HEK293 (cell line): ENCODE measurements around the gene ERBB4.

Experiments
- CTCF ChIA-PET: fragments of 350-600 bp; formaldehyde crosslinking; extraction: SDS; loops from one replicate; lab custom pipeline; 2021; ENCODE audit warnings: antibody characterized with exemption; lab: Yijun Ruan, JAX
- POLR2A ChIA-PET: fragments of 300-600 bp; formaldehyde crosslinking; extraction: SDS; loops from one replicate; lab custom pipeline; 2020; ENCODE audit warnings: antibody characterized with exemption, inconsistent platforms; lab: Yijun Ruan, JAX
- H3K27ac ChIP-seq: fragments of 200-500 bp; sonication (Bioruptor generic); 2 replicates; pipeline ENCODE4 v1.5.1; 2014; ENCODE audit warnings: low read depth, low read length, control low read depth, inconsistent platforms; ENCODE audit errors: extremely low read depth
- H3K36me3 ChIP-seq, 2 experiments: fragments of 200-500 bp in 1 of 2; sonication (Bioruptor generic) in 1 of 2; 1 replicate in 1 of 2; 2 replicates in 1 of 2; pipeline ENCODE4 v1.5.1; 2014 to 2017; ENCODE audit warnings: inconsistent platforms in 2 of 2, low read length in 2 of 2; ENCODE audit not compliant: control insufficient read depth in 2 of 2, insufficient read depth in 1 of 2
- H3K4me1 ChIP-seq: fragments of 200-500 bp; sonication (Bioruptor generic); 2 replicates; pipeline ENCODE4 v1.5.1; 2014; ENCODE audit warnings: mild to moderate bottlenecking, low read length, inconsistent platforms; ENCODE audit not compliant: control insufficient read depth, insufficient read depth
- H3K4me3 ChIP-seq: 2 replicates; pipeline ENCODE4 v1.5.1; 2011; ENCODE audit warnings: low read depth, mild to moderate bottlenecking, control low read depth, low read length, moderate library complexity
- H3K9me3 ChIP-seq: fragments of 200-500 bp; sonication (Bioruptor generic); 2 replicates; pipeline ENCODE4 v1.5.1; 2014; ENCODE audit warnings: low read depth, low read length, inconsistent platforms; ENCODE audit not compliant: control insufficient read depth, insufficient read depth
- BCL11A ChIP-seq: fragments of 450-650 bp; formaldehyde crosslinking; IDR thresholded peaks from 2 replicates; pipeline ENCODE4 v1.5.1; 2016; ENCODE audit warnings: low read depth, missing biosample characterization, missing genetic modification characterization
- HIC1 ChIP-seq: fragments of 450-650 bp; formaldehyde crosslinking; IDR thresholded peaks from 2 replicates; pipeline ENCODE4 v1.5.1; 2016; ENCODE audit warnings: missing biosample characterization, missing genetic modification characterization
- HOXC10 ChIP-seq: sonication (generic); formaldehyde crosslinking; IDR thresholded peaks from 2 replicates; pipeline ENCODE4 v1.8.1; 2023; ENCODE audit warnings: mild to moderate bottlenecking, missing genetic modification reagents
- KLF10 ChIP-seq: fragments of 450-650 bp; IDR thresholded peaks from 2 replicates; pipeline ENCODE4 v1.5.1; 2018; ENCODE audit warnings: missing biosample characterization, mild to moderate bottlenecking, missing genetic modification characterization
- KLF16 ChIP-seq: fragments of 450-650 bp; formaldehyde crosslinking; IDR thresholded peaks from 2 replicates; pipeline ENCODE4 v1.5.1; 2017; ENCODE audit warnings: missing biosample characterization, missing genetic modification characterization
- KLF7 ChIP-seq: fragments of 450-650 bp; formaldehyde crosslinking; IDR thresholded peaks from 2 replicates; pipeline ENCODE4 v1.5.1; 2016; ENCODE audit warnings: missing biosample characterization, missing genetic modification characterization, borderline replicate concordance
- KLF9 ChIP-seq: fragments of 450-650 bp; formaldehyde crosslinking; IDR thresholded peaks from 2 replicates; pipeline ENCODE4 v1.5.1; 2016; ENCODE audit warnings: missing biosample characterization, missing genetic modification characterization, low read depth
- MZF1 ChIP-seq: fragments of 450-650 bp; formaldehyde crosslinking; IDR thresholded peaks from 2 replicates; pipeline ENCODE4 v1.5.1; 2017; ENCODE audit warnings: missing biosample characterization, missing genetic modification characterization, borderline replicate concordance
- SALL2 ChIP-seq: fragments of 450-650 bp; formaldehyde crosslinking; IDR thresholded peaks from 2 replicates; pipeline ENCODE4 v1.5.0; 2017; ENCODE audit warnings: missing biosample characterization, mild to moderate bottlenecking, missing genetic modification characterization, borderline replicate concordance
- SP3 ChIP-seq: fragments of 450-650 bp; formaldehyde crosslinking; IDR thresholded peaks from 2 replicates; pipeline ENCODE4 v1.5.1; 2016; ENCODE audit warnings: missing biosample characterization, missing genetic modification characterization
- ZBTB7A ChIP-seq: fragments of 450-650 bp; formaldehyde crosslinking; IDR thresholded peaks from 2 replicates; pipeline ENCODE4 v1.5.1; 2016; ENCODE audit warnings: low read depth, missing biosample characterization, missing genetic modification characterization
- ZFP3 ChIP-seq: fragments of 450-650 bp; formaldehyde crosslinking; IDR thresholded peaks from 2 replicates; pipeline ENCODE4 v1.5.1; 2016; ENCODE audit warnings: low read depth, missing biosample characterization, missing genetic modification characterization
- ZFP37 ChIP-seq: fragments of 450-650 bp; formaldehyde crosslinking; IDR thresholded peaks from 2 replicates; pipeline ENCODE4 v1.5.1; 2016; ENCODE audit warnings: missing biosample characterization, missing genetic modification characterization
- ZNF146 ChIP-seq: fragments of 450-650 bp; formaldehyde crosslinking; IDR thresholded peaks from 2 replicates; pipeline ENCODE4 v1.5.1; 2016; ENCODE audit warnings: missing biosample characterization, missing genetic modification characterization
- ZNF19 ChIP-seq: fragments of 450-650 bp; formaldehyde crosslinking; IDR thresholded peaks from 2 replicates; pipeline ENCODE4; 2016; ENCODE audit warnings: missing biosample characterization, missing genetic modification characterization, low read depth
- ZNF2 ChIP-seq: fragments of 450-650 bp; formaldehyde crosslinking; IDR thresholded peaks from 2 replicates; pipeline ENCODE4 v1.5.1; 2016; ENCODE audit warnings: missing biosample characterization, missing genetic modification characterization
- ZNF324 ChIP-seq: fragments of 450-650 bp; formaldehyde crosslinking; IDR thresholded peaks from 2 replicates; pipeline ENCODE4 v1.5.1; 2016; ENCODE audit warnings: missing biosample characterization, missing genetic modification characterization
- ZNF426 ChIP-seq: fragments of 450-650 bp; formaldehyde crosslinking; IDR thresholded peaks from 2 replicates; pipeline ENCODE4 v1.5.1; 2017; ENCODE audit warnings: missing biosample characterization, missing genetic modification characterization, mild to moderate bottlenecking, inconsistent platforms, moderate library complexity
- ZNF433 ChIP-seq: fragments of 450-650 bp; formaldehyde crosslinking; IDR thresholded peaks from 2 replicates; pipeline ENCODE4 v1.5.1; 2016; ENCODE audit warnings: missing biosample characterization, missing genetic modification characterization, low read depth
- ZNF610 ChIP-seq: fragments of 450-650 bp; formaldehyde crosslinking; IDR thresholded peaks from 2 replicates; pipeline ENCODE4 v1.5.1; 2016; ENCODE audit warnings: missing biosample characterization, missing genetic modification characterization, borderline replicate concordance
- ZNF629 ChIP-seq: fragments of 450-650 bp; formaldehyde crosslinking; IDR thresholded peaks from 2 replicates; pipeline ENCODE4 v1.5.1; 2017; ENCODE audit warnings: missing biosample characterization, missing genetic modification characterization
- ZNF677 ChIP-seq: fragments of 450-650 bp; IDR thresholded peaks from 2 replicates; pipeline ENCODE4 v1.5.0; 2018; ENCODE audit warnings: missing biosample characterization, mild to moderate bottlenecking, missing genetic modification characterization, moderate library complexity
- ZNF747 ChIP-seq: fragments of 450-650 bp; formaldehyde crosslinking; IDR thresholded peaks from 2 replicates; pipeline ENCODE4 v1.5.1; 2016; ENCODE audit warnings: missing biosample characterization, missing genetic modification characterization
- TF ChIP-seq, protein P1 (sequence below): fragments of 450-650 bp; IDR thresholded peaks from 2 replicates; pipeline ENCODE4 v1.5.1; 2018; ENCODE audit warnings: missing biosample characterization, missing genetic modification characterization
- TF ChIP-seq, protein P2 (sequence below): fragments of 450-650 bp; formaldehyde crosslinking; IDR thresholded peaks from 2 replicates; pipeline ENCODE4 v1.5.1; 2017; ENCODE audit warnings: missing biosample characterization, missing genetic modification characterization
- TF ChIP-seq, protein P3 (sequence below): fragments of 450-650 bp; formaldehyde crosslinking; IDR thresholded peaks from 2 replicates; pipeline ENCODE4 v1.5.1; 2016; ENCODE audit warnings: missing biosample characterization, missing genetic modification characterization, low read depth

Gene ERBB4

DNA sequence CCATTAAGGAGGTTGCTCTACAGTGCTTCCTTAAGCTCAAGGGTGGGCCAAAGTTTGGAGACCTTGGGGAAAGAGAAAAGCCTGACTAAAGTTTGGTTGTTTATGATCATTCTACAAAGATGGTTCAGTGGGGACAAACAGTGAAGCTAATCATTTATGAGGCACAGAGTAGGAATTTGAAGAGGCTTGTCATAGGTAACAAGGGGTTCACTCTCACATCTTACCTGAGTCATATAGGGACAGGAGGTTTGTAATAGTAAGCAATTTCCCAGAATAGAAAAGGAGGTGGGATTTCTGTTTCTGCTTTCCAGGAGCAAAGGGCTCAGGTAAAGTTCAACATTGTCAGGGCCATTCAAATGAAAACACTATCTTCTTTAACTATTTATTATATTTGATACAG lies 1194.3 kb downstream of the ERBB4 start:
- TF ChIP-seq SP3 (no peak), MZF1 (tag by site-specific recombination) (no peak), ZNF610 (tag by site-specific recombination) (no peak), ZNF747 (no peak), ZNF19 (tag by site-specific recombination) (no peak), KLF9 (tag by site-specific recombination) (no peak), ZNF146 (tag by site-specific recombination) (no peak), ZNF324 (no peak), ZNF677 (no peak)
- TF ChIP-seq, protein P1, sequence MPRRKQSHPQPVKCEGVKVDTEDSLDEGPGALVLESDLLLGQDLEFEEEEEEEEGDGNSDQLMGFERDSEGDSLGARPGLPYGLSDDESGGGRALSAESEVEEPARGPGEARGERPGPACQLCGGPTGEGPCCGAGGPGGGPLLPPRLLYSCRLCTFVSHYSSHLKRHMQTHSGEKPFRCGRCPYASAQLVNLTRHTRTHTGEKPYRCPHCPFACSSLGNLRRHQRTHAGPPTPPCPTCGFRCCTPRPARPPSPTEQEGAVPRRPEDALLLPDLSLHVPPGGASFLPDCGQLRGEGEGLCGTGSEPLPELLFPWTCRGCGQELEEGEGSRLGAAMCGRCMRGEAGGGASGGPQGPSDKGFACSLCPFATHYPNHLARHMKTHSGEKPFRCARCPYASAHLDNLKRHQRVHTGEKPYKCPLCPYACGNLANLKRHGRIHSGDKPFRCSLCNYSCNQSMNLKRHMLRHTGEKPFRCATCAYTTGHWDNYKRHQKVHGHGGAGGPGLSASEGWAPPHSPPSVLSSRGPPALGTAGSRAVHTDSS (tag by site-specific recombination): no peak

DNA sequence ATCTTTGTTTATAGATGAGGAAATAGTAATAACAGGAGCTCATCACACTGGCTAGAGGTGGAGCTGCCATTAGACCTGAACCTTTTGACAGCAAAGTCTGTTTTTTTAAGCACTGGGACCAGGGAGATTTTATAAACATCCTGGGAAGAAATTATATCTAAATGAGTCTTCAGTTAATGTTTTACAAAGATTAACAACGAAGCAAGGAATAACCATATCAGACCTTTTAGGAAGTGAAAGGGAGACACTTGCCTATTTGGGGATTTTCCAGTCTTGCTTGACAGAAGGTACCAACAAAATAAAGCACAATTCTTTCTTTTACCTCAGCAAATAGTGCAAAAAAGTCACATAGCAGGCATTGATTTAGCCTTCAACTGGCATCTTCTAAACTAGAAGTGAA lies 1205.2 kb downstream of the ERBB4 start:
- H3K4me1 ChIP-seq: no peaks in the 10 kb centered on the region
- no peaks in the 10 kb centered on the region for H3K36me3 ChIP-seq
- ChIA-PET CTCF (no interaction called here), POLR2A (no interaction called here)
- H3K9me3 ChIP-seq: no peaks in the 10 kb centered on the region
- no peak for TF ChIP-seq ZNF426 (tag by site-specific recombination)
- TF ChIP-seq SALL2: no peak
- TF ChIP-seq KLF10 (tag by site-specific recombination): no peak
- no peak overlapping the region for H3K27ac ChIP-seq
- H3K4me3 ChIP-seq: no peak overlapping the region

More for the DNA sequence above, 1194.3 kb downstream of the ERBB4 start:
- CTCF ChIA-PET: interaction anchor here (0.7 kb wide), 1 partner anchor 38 kb away, joined by 8 read pairs; no protein-coding TSS in a partner anchor
- Histone ChIP-seq H3K27ac (no peak overlapping the region), H3K9me3 (no peaks in the 10 kb centered on the region), H3K4me3 (no peak overlapping the region), H3K36me3 (no peaks in the 10 kb centered on the region), H3K4me1 (no peaks in the 10 kb centered on the region)
- POLR2A ChIA-PET: no interaction called here

DNA sequence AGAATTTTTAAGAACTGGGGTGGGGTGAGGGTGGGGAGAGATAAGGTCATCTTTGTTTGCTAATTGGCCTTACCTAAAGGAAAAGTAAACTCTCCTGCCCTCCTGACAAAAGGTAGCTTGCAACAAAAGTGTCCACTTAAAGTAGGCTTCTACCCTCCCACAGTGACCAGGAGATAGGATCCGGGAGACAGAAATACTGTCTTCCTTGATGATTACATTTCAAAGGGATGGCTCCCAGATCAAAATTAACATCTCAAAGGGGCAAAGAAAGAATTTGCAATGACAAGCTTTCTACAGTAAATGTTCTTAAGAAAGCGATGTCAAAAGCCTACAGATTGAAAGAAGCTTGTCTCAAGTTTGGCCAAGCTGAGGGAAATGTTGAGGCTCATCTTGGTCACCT lies 1206.9 kb downstream of the ERBB4 start:
- Histone ChIP-seq H3K4me3 (no peak overlapping the region), H3K4me1 (no peaks in the 10 kb centered on the region), H3K36me3 (no peaks in the 10 kb centered on the region), H3K9me3 (no peaks in the 10 kb centered on the region), H3K27ac (no peak overlapping the region)
- ChIA-PET POLR2A (interaction anchor here (0.7 kb wide), 1 partner anchor 1268 kb away, joined by 5 read pairs; no protein-coding TSS in a partner anchor), CTCF (interaction anchor here (0.6 to 1.3 kb wide), 2 partner anchors 9 to 16 kb away, joined by 3 to 4 read pairs; no protein-coding TSS in a partner anchor)
- TF ChIP-seq ZNF629 (tag by site-specific recombination) (no peak), HIC1 (tag by site-specific recombination) (no peak), KLF16 (tag by site-specific recombination) (no peak), KLF7 (no peak), KLF10 (tag by site-specific recombination) (no peak), BCL11A (no peak), ZBTB7A (tag by site-specific recombination) (no peak), ZFP3 (tag by site-specific recombination) (no peak), ZFP37 (tag by site-specific recombination) (no peak), HOXC10 (CRISPR knock-in tag) (no peak), MZF1 (tag by site-specific recombination) (no peak), ZNF2 (tag by site-specific recombination) (no peak), ZNF433 (tag by site-specific recombination) (no peak), ZNF677 (no peak)
- TF ChIP-seq, protein P2, sequence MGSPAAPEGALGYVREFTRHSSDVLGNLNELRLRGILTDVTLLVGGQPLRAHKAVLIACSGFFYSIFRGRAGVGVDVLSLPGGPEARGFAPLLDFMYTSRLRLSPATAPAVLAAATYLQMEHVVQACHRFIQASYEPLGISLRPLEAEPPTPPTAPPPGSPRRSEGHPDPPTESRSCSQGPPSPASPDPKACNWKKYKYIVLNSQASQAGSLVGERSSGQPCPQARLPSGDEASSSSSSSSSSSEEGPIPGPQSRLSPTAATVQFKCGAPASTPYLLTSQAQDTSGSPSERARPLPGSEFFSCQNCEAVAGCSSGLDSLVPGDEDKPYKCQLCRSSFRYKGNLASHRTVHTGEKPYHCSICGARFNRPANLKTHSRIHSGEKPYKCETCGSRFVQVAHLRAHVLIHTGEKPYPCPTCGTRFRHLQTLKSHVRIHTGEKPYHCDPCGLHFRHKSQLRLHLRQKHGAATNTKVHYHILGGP: no peak
- TF ChIP-seq, protein P3, sequence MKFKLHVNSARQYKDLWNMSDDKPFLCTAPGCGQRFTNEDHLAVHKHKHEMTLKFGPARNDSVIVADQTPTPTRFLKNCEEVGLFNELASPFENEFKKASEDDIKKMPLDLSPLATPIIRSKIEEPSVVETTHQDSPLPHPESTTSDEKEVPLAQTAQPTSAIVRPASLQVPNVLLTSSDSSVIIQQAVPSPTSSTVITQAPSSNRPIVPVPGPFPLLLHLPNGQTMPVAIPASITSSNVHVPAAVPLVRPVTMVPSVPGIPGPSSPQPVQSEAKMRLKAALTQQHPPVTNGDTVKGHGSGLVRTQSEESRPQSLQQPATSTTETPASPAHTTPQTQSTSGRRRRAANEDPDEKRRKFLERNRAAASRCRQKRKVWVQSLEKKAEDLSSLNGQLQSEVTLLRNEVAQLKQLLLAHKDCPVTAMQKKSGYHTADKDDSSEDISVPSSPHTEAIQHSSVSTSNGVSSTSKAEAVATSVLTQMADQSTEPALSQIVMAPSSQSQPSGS (tag by site-specific recombination): no peak
